HUES48 (cell line): ENCODE results near the gene CASZ1.

ENCODE experiments used
- H3K27ac ChIP-seq: one replicate; pipeline ENCODE4 v1.7.0; 2013; ENCODE audit warnings: low read depth, low read length, inconsistent platforms
- H3K27me3 ChIP-seq: 2 replicates; pipeline ENCODE4 v1.6.1; 2013; ENCODE audit warnings: mild to moderate bottlenecking, low read length; ENCODE audit not compliant: control insufficient read depth, insufficient read depth
- H3K36me3 ChIP-seq: 2 replicates; pipeline ENCODE4 v1.6.1; 2013; ENCODE audit warnings: low read length; ENCODE audit not compliant: control insufficient read depth, insufficient read depth
- H3K4me1 ChIP-seq: 2 replicates; pipeline ENCODE4 v1.6.1; 2013; ENCODE audit warnings: mild to moderate bottlenecking, low read length; ENCODE audit not compliant: control insufficient read depth, insufficient read depth
- H3K4me3 ChIP-seq: 2 replicates; pipeline ENCODE4 v1.5.1; 2013; ENCODE audit warnings: mild to moderate bottlenecking, low read depth, low read length
- H3K9ac ChIP-seq: 2 replicates; pipeline ENCODE4 v1.6.1; 2013; ENCODE audit warnings: mild to moderate bottlenecking, low read depth, low read length, moderate library complexity
- H3K9me3 ChIP-seq: 2 replicates; pipeline ENCODE4 v1.6.1; 2013; ENCODE audit warnings: low read length; ENCODE audit not compliant: control insufficient read depth, insufficient read depth

Gene CASZ1

DNA sequence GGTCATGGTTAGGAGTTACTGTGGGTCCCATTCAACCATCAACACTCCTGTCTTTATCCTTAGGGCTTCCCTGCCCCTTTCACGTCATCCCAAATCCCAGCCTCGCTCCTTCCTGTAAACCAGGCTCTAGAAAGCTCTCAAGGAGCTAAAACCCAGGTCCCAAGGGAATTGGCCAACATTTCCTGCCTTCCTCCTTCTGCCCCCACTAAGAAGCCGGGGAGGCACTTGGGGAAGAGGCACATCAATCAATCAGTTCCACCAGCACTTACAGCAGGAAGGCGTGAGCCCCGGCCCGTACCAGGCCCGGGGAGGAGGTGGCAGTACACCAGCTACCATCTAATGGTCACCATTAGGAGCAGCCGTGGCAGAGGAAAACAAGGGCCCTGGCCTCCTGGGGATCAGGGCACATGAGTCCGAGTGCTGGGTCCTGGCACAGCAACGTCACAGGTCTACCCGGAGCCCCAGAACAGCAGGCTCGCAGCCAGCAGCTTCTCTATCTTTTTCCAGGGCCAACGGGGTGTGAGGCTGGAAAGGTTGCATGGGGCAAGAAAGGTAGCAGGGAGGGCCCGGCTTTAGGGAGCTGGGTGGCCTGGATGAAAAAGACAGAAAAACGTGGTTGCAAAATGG lies 108.6 kb downstream of the CASZ1 start:
- Histone ChIP-seq H3K4me1 (peaks cover 4% of the 10 kb centered on the region; the same call in 1 of the 2 replicates), H3K9me3 (no peaks in the 10 kb centered on the region), H3K4me3 (no peak overlapping the region), H3K9ac (no peak overlapping the region), H3K36me3 (no peaks in the 10 kb centered on the region), H3K27me3 (peaks cover 2% of the 10 kb centered on the region), H3K27ac (no peak overlapping the region)

DNA sequence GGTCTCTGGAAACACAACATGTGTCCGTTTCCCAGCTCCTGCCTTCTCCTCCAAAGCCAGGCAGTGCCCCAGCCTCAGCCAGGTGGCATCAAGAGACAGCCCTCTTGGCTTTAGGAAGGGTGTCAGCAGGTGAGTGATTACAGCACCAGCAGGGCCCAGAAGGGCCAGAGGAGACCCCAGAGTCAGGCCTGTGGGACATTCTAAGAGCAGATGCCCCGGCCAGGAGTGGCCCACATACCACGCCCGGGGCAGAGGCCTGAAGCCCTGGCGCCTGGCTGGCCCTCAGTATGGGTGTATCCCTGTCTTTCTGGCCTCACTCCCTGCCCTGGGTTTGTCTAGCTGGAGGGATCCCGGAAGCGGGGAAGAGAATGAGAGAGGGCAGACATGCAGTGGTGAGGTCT lies 109.2 kb downstream of the CASZ1 start:
- Histone ChIP-seq H3K4me1 (peaks cover 10% of the 10 kb centered on the region; the same call in 1 of the 2 replicates), H3K27ac (no peak overlapping the region), H3K4me3 (no peak overlapping the region), H3K27me3 (no peaks in the 10 kb centered on the region), H3K36me3 (no peaks in the 10 kb centered on the region), H3K9me3 (no peaks in the 10 kb centered on the region), H3K9ac (no peak overlapping the region)

DNA sequence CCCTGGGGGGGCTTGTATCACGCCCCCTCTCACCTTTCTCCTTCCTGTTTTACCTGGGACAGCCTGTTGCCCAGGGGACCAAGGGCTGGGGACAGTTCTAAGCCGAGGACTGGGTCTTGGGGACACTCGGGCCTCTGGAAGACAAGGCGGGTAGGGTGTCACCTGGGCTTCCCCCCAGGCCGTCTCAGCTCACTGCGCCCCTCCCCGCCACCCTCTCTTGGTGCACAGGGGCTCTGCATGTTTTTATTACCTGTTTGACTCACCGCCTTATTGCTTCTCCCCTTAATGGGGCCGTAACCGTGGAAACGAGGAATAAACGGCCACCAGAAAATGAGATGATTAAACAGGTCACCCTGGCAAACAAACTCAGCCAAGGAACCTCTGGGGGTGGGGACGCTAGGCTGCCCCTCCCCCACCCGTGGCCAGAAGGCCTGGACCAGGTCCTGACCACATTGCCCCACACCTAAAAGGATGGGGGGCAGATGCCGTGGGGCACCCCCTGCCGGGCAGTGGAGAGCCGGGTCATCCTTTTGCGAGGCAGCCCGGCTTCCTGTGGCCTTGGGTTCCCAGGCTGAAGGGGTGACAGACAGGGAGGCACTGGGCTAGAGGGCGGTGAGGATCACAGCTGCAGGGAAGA lies 109.9 kb downstream of the CASZ1 start:
- Histone ChIP-seq H3K27ac (no peak overlapping the region), H3K4me1 (peaks cover 10% of the 10 kb centered on the region; the same call in 1 of the 2 replicates), H3K9ac (no peak overlapping the region)

DNA sequence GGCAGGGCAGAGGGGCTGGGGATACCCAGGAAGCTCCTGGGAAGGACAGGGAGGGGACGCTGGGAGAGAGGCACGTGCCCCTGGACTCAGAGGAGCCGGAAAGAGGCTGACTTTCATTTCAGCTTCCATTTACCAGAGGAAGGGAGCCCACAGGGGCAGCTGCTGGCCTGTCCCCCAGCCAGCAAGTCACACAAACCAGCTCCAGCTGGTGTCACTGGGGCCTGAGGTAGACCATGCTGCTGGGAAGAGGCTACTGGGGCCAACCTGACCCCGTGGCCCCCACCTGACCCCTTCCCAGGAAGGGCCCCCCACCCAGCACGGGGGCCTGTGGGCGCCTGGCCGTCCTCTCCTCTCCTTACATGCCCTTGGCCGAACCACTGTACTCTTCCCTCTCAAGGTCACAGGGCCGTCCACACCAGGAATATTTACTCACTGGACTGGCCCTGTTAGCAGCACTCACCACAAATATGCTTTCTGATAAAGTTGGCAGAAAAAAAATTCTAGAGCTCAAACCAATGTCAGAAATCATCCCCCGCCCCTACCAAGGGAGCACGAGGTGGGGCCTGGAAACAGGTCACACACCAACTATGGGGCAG lies 110.5 kb downstream of the CASZ1 start:
- Histone ChIP-seq H3K9ac (no peak overlapping the region), H3K27ac (no peak overlapping the region), H3K36me3 (no peaks in the 10 kb centered on the region), H3K27me3 (no peaks in the 10 kb centered on the region), H3K4me3 (no peak overlapping the region), H3K4me1 (peaks cover 13% of the 10 kb centered on the region; the same call in 1 of the 2 replicates), H3K9me3 (no peaks in the 10 kb centered on the region)

More for the DNA sequence above, 109.9 kb downstream of the CASZ1 start:
- no peaks in the 10 kb centered on the region for H3K36me3 ChIP-seq
- no peak overlapping the region for H3K4me3 ChIP-seq
- no peaks in the 10 kb centered on the region for H3K27me3 ChIP-seq
- no peaks in the 10 kb centered on the region for H3K9me3 ChIP-seq

DNA sequence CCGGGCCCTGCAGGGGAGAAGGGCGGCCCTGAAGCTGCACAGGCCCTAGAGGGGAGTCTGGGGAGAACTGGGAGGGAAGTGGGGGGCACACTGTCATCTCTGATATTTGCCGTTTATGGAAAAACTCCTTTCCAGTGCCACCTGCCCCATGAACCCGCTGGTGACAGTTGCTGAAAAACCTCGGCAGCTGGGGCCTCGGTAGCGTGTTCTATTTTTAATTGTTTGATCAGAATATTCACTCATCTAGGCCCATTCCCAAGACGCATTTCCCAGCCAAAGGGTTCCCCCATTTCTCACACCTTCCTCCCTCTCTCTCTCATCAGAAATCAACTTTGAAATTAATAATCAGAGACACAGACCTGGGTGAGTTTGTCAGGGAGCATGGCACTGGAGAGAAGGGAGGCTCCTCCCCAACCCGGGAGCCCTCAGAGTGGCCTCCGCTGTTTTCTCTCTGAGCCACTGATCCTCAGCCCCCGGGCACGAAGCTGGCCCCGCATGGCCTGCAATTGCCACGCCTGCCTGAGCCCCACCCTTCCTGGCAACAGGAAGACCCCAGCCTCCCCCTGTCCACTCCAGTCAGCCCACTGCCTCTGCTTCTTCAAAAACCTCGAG lies 111.1 kb downstream of the CASZ1 start:
- H3K27ac ChIP-seq: no peak overlapping the region
- no peak overlapping the region for H3K9ac ChIP-seq
- peaks cover 13% of the 10 kb centered on the region; the same call in 1 of the 2 replicates for H3K4me1 ChIP-seq
- H3K36me3 ChIP-seq: no peaks in the 10 kb centered on the region
- H3K9me3 ChIP-seq: no peaks in the 10 kb centered on the region
- no peak overlapping the region for H3K4me3 ChIP-seq
- H3K27me3 ChIP-seq: no peaks in the 10 kb centered on the region

DNA sequence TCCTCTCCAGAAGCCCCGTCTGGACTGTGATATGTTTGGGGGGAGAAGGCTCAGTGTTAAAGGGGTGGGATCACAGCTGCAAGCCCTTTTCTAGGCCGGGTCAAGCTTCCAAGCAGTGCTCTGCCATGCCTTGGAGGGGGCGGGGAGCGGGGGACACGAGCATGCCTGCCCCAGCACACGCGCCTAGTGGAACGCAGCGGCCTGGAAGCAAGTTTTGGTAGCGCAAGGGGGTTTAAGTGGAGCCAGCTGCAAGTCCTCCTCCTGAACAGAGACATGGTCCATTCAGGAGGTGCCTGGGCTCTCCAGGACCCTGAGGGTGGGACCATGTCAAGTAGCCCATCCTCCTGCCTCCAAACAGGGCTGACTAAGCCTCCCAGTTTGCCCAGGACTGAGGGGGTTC lies 112.2 kb downstream of the CASZ1 start:
- H3K27ac ChIP-seq: no peak overlapping the region
- H3K9ac ChIP-seq: no peak overlapping the region
- no peaks in the 10 kb centered on the region for H3K9me3 ChIP-seq
- peaks cover 16% of the 10 kb centered on the region for H3K4me1 ChIP-seq
- no peaks in the 10 kb centered on the region for H3K27me3 ChIP-seq
- no peaks in the 10 kb centered on the region for H3K36me3 ChIP-seq
- no peak overlapping the region for H3K4me3 ChIP-seq

DNA sequence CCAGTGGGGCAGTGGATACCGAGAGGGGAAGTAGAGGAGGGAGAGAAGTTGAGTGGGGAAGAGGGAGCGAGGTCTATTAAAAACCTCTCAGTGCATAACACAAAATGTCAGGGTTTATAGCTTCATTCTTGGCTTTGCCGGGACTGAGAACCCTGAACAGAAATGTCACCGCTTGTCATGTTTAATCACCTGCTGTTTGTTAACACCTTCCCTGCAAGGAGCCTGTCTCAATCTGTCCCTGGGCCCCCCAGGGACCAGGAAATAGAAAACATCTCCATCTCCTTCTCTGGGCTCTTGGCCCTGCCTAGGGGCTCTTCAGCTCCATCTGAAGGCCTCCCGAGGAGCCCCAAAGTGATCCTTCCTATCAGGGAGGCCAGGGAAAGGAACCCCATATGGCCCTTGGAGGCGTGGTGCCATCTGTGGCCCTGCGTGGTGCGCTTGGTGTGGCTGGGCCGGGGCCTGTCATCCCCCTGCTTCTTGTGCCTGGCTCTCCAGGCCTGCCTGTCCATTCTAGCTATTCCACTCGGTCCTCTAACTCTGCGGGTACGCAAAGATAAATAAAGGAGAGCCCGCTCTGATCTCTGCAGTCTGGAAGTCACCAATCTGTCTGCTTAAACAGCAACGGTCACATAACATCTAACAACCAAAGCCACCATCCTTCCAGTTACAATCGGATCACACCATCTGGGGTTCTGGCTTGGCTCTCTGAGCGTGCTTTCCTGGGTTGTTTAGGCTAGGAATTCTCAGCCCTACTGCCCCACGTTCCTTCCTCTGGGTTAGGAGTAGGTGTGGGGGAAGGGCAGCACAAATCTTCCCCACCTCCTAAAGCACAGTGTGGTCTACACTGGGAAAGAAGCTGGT lies 113.8 kb downstream of the CASZ1 start:
- H3K4me3 ChIP-seq: no peak overlapping the region

DNA sequence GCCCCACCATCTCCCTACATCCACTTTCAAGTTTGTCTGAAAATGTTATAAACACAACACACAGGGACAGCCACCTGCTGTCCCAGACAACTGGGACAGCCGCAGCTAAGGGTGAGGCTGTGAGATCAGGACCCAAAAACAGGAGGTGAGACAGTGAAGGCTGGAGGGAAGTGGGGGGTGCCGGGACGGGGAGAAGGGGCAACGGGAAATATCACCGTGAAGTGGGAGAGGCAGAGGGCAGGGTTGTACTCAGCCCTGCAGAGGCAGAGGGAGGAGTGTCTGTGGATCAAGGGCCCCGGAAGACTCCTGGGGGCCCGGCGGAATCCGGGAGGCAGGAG lies 114.4 kb downstream of the CASZ1 start:
- peaks cover 33% of the 10 kb centered on the region for H3K4me1 ChIP-seq
- H3K27ac ChIP-seq: no peak overlapping the region

More for the DNA sequence above, 113.8 kb downstream of the CASZ1 start:
- Histone ChIP-seq H3K9me3 (no peaks in the 10 kb centered on the region), H3K9ac (no peak overlapping the region), H3K36me3 (no peaks in the 10 kb centered on the region), H3K27ac (no peak overlapping the region), H3K27me3 (no peaks in the 10 kb centered on the region), H3K4me1 (peaks cover 27% of the 10 kb centered on the region)

DNA sequence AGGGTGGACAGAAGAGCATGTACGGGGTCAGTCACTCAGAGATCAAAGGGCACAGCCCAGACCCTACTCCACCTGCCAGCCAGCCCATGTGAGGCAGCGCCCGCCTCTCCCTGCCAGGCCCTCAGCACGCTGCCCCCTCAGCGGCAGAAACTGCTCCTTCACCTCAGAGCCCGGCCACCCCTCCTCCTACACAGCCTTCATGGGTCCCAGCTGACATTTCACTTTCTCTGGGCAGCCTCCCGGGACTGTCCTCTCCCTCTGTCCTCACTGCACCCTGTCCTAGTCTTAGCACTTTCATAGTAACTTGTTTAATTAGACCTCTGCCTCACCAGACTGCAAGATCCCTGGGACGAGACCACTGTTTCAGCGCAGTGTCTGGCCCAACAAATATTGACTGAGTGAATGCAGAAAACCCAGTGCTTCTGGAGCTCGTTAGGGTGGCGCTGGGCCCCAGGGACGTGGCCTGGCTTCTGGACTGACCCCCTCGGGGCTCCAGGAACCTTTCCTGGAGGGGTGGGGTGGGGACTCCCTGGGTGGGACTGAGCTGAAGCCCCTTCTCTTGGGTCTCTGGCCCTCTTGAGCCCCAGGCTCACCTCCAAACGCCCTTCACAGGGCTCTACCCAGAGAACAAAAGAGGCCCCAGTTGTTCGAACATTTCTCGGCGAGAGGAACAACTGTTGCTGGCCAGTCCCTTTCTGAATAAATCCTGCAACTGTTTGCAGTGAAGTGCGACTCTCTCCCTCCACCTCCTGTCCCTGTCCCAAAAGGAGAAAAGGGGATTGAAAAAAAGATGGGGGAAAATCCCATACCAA lies 114.9 kb downstream of the CASZ1 start:
- no peaks in the 10 kb centered on the region for H3K27me3 ChIP-seq

More for the DNA sequence above, 114.4 kb downstream of the CASZ1 start:
- H3K36me3 ChIP-seq: no peaks in the 10 kb centered on the region
- H3K4me3 ChIP-seq: no peak overlapping the region
- no peaks in the 10 kb centered on the region for H3K27me3 ChIP-seq
- H3K9ac ChIP-seq: no peak overlapping the region
- H3K9me3 ChIP-seq: no peaks in the 10 kb centered on the region

DNA sequence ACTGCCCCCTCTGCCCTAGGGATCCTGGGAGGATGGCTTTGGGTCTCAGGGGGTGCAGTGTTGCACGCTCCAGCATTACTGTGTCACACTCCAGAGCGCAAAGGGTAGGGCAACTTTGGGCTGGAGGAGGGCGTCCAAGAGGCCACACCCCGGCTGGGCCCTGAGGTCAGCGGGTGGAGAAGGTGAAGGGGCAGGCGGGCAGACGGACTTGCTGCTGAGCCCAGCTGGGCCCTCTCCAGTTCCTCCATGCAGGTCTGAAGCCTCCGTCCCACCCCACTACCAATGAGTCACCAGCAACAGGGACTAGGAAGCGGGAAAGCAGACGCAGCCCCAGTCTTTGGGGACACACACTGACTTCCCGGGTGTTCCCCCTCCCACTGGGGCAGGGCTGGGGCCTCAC lies 116.0 kb downstream of the CASZ1 start:
- no peaks in the 10 kb centered on the region for H3K36me3 ChIP-seq
- no peaks in the 10 kb centered on the region for H3K9me3 ChIP-seq
- no peak overlapping the region for H3K27ac ChIP-seq
- H3K4me3 ChIP-seq: no peak overlapping the region
- H3K9ac ChIP-seq: no peak overlapping the region
- no peaks in the 10 kb centered on the region for H3K27me3 ChIP-seq
- peaks cover 39% of the 10 kb centered on the region for H3K4me1 ChIP-seq

More for the DNA sequence above, 114.9 kb downstream of the CASZ1 start:
- Histone ChIP-seq H3K9ac (no peak overlapping the region), H3K36me3 (no peaks in the 10 kb centered on the region), H3K9me3 (no peaks in the 10 kb centered on the region), H3K4me1 (peaks cover 37% of the 10 kb centered on the region), H3K4me3 (no peak overlapping the region), H3K27ac (no peak overlapping the region)
